Mesendoderm (in vitro differentiated cells): ENCODE data around the gene IQSEC1.

Experiments used
- DNase-seq: peaks from one replicate; pipeline ENCODE4 v3.0.0; 2013
- H2AK5ac ChIP-seq: 2 replicates; pipeline ENCODE4 v1.6.1; 2013; ENCODE audit warnings: low read length, inconsistent platforms
- H2BK120ac ChIP-seq: 2 replicates; pipeline ENCODE4 v1.6.1; 2013; ENCODE audit warnings: low read depth, mild to moderate bottlenecking, low read length, moderate library complexity, mixed read lengths
- H2BK15ac ChIP-seq: replicated peaks from 2 replicates; pipeline ENCODE4 v1.6.1; 2013; ENCODE audit warnings: low read depth, mild to moderate bottlenecking, moderate library complexity
- H2BK5ac ChIP-seq: 2 replicates; pipeline ENCODE4 v1.6.1; 2013; ENCODE audit warnings: low read length, inconsistent platforms
- H3K18ac ChIP-seq: 2 replicates; pipeline ENCODE4 v1.6.1; 2013; ENCODE audit warnings: mild to moderate bottlenecking, low read length, mixed read lengths
- H3K23ac ChIP-seq: one replicate; pipeline ENCODE4 v1.6.1; 2013; ENCODE audit warnings: low read length
- H3K27ac ChIP-seq: 2 replicates; pipeline ENCODE4 v1.5.1; 2013; ENCODE audit warnings: low read depth, mild to moderate bottlenecking, inconsistent platforms, low read length, moderate library complexity
- H3K27me3 ChIP-seq: 2 replicates; pipeline ENCODE4 v1.6.1; 2013; ENCODE audit warnings: low read length, control low read depth, mild to moderate bottlenecking, inconsistent platforms; ENCODE audit not compliant: insufficient read depth, poor library complexity
- H3K36me3 ChIP-seq: 2 replicates; pipeline ENCODE4 v1.6.1; 2013; ENCODE audit warnings: low read length, inconsistent platforms; ENCODE audit not compliant: control insufficient read depth, insufficient read depth
- H3K4ac ChIP-seq: one replicate; pipeline ENCODE4 v1.6.1; 2013; ENCODE audit warnings: low read depth, mild to moderate bottlenecking, low read length, moderate library complexity
- H3K4me1 ChIP-seq: 2 replicates; pipeline ENCODE4 v1.6.1; 2013; ENCODE audit warnings: low read depth, low read length, inconsistent platforms; ENCODE audit not compliant: control insufficient read depth
- H3K4me2 ChIP-seq: 2 replicates; pipeline ENCODE4 v1.6.1; 2013; ENCODE audit warnings: low read length
- H3K4me3 ChIP-seq: 2 replicates; pipeline ENCODE4 v1.5.1; 2013; ENCODE audit warnings: mild to moderate bottlenecking, low read length
- H3K56ac ChIP-seq: one replicate; pipeline ENCODE4 v1.6.1; 2013; ENCODE audit warnings: low read length
- H3K79me1 ChIP-seq: 2 replicates; pipeline ENCODE4 v1.6.1; 2013; ENCODE audit warnings: low read length, inconsistent platforms
- H3K79me2 ChIP-seq: 2 replicates; pipeline ENCODE4 v1.6.1; 2013; ENCODE audit warnings: mild to moderate bottlenecking, low read length; ENCODE audit not compliant: control insufficient read depth, insufficient read depth
- H3K9ac ChIP-seq: 2 replicates; pipeline ENCODE4 v1.6.1; 2013; ENCODE audit warnings: low read length, inconsistent platforms
- H4K5ac ChIP-seq: one replicate; pipeline ENCODE4 v1.6.1; 2013; ENCODE audit warnings: low read length
- H4K8ac ChIP-seq: one replicate; pipeline ENCODE4 v1.6.1; 2013; ENCODE audit warnings: low read depth, mild to moderate bottlenecking, control low read depth, low read length, moderate library complexity
- WGBS: extraction: QIAGEN DNeasy Blood & Tissue Kit; methylation state at CpG from one replicate; pipeline ENCODE4 v1.1.7; 2013; ENCODE audit warnings: low lambda C conversion rate, missing lambda C conversion rate; ENCODE audit not compliant: insufficient coverage; ENCODE audit errors: extremely low coverage; 5-methylcytosine and 5-hydroxymethylcytosine counted together

The IQSEC1 gene

GRCh38 chr3:13091898-13092611 lies 18.8 kb upstream of the IQSEC1 start:
- no peak overlapping the region for H4K5ac ChIP-seq

GRCh38 chr3:13088028-13089006 lies 15.1 kb upstream of the IQSEC1 start:
- Histone ChIP-seq H3K79me2 (no peaks in the 10 kb centered on the region), H2BK120ac (no peak overlapping the region), H3K23ac (no peak overlapping the region), H3K27ac (no peak overlapping the region), H3K18ac (no peak overlapping the region), H2BK5ac (no peak overlapping the region), H2BK15ac (no peak overlapping the region), H3K79me1 (no peaks in the 10 kb centered on the region), H3K27me3 (no peaks in the 10 kb centered on the region), H3K4me2 (no peak overlapping the region), H4K5ac (no peak overlapping the region), H3K36me3 (no peaks in the 10 kb centered on the region), H3K4me1 (no peaks in the 10 kb centered on the region), H2AK5ac (no peak overlapping the region), H3K9ac (no peak overlapping the region), H3K56ac (no peak overlapping the region), H3K4me3 (no peak overlapping the region), H4K8ac (no peak overlapping the region), H3K4ac (no peak overlapping the region)
- WGBS: no CpG with 5 or more reads among the region's 14 CpGs
- no peak for DNase-seq

More at GRCh38 chr3:13091898-13092611, 18.8 kb upstream of the IQSEC1 start:
- WGBS: no CpG with 5 or more reads among the region's 20 CpGs
- Histone ChIP-seq H4K8ac (no peak overlapping the region), H3K27me3 (no peaks in the 10 kb centered on the region), H3K79me2 (no peaks in the 10 kb centered on the region), H3K18ac (no peak overlapping the region), H3K23ac (no peak overlapping the region), H3K9ac (no peak overlapping the region), H3K79me1 (no peaks in the 10 kb centered on the region), H2BK15ac (no peak overlapping the region), H3K4me1 (no peaks in the 10 kb centered on the region), H2AK5ac (no peak overlapping the region), H2BK5ac (no peak overlapping the region), H3K36me3 (no peaks in the 10 kb centered on the region), H2BK120ac (no peak overlapping the region), H3K56ac (peak overlapping the region; percentile 12), H3K4me2 (no peak overlapping the region), H3K4me3 (no peak overlapping the region), H3K27ac (no peak overlapping the region), H3K4ac (no peak overlapping the region)
- peak; percentile 79 for DNase-seq

GRCh38 chr3:13087320-13087990 lies 14.2 kb upstream of the IQSEC1 start:
- Histone ChIP-seq H3K4ac (no peak overlapping the region), H3K79me2 (no peaks in the 10 kb centered on the region), H3K4me1 (no peaks in the 10 kb centered on the region), H3K18ac (no peak overlapping the region), H3K56ac (no peak overlapping the region), H3K4me3 (no peak overlapping the region), H4K5ac (no peak overlapping the region), H3K27me3 (no peaks in the 10 kb centered on the region), H2BK120ac (no peak overlapping the region), H2BK5ac (no peak overlapping the region), H3K4me2 (no peak overlapping the region), H3K23ac (no peak overlapping the region), H2BK15ac (no peak overlapping the region), H3K27ac (no peak overlapping the region), H3K36me3 (no peaks in the 10 kb centered on the region), H3K79me1 (no peaks in the 10 kb centered on the region), H3K9ac (no peak overlapping the region), H4K8ac (no peak overlapping the region), H2AK5ac (no peak overlapping the region)
- DNase-seq: no peak
- WGBS: no CpG with 5 or more reads among the region's 11 CpGs

GRCh38 chr3:13086531-13086981 lies 13.3 kb upstream of the IQSEC1 start:
- no peak overlapping the region for H4K8ac ChIP-seq
- no peak overlapping the region for H3K4ac ChIP-seq
- no peak overlapping the region for H3K18ac ChIP-seq
- H4K5ac ChIP-seq: no peak overlapping the region
- no peaks in the 10 kb centered on the region for H3K36me3 ChIP-seq
- no peaks in the 10 kb centered on the region for H3K79me1 ChIP-seq
- H2BK15ac ChIP-seq: no peak overlapping the region
- no peak overlapping the region for H3K9ac ChIP-seq
- H3K4me3 ChIP-seq: no peak overlapping the region
- no peaks in the 10 kb centered on the region for H3K4me1 ChIP-seq
- no peak for DNase-seq
- no peak overlapping the region for H2BK120ac ChIP-seq
- no peak overlapping the region for H2AK5ac ChIP-seq
- H3K56ac ChIP-seq: no peak overlapping the region
- no peak overlapping the region for H3K23ac ChIP-seq
- no peak overlapping the region for H3K27ac ChIP-seq
- H3K79me2 ChIP-seq: no peaks in the 10 kb centered on the region
- H2BK5ac ChIP-seq: no peak overlapping the region
- no peaks in the 10 kb centered on the region for H3K27me3 ChIP-seq
- no peak overlapping the region for H3K4me2 ChIP-seq
- no CpG with 5 or more reads among the region's 7 CpGs for WGBS

- Histone ChIP-seq H3K79me1 (no peaks in the 10 kb centered on the region), H3K4me3 (no peak overlapping the region), H3K4ac (no peak overlapping the region), H2BK15ac (no peak overlapping the region), H4K5ac (no peak overlapping the region), H2AK5ac (no peak overlapping the region), H2BK5ac (no peak overlapping the region), H2BK120ac (no peak overlapping the region), H3K23ac (no peak overlapping the region), H3K79me2 (no peaks in the 10 kb centered on the region), H3K27me3 (no peaks in the 10 kb centered on the region), H3K18ac (no peak overlapping the region), H3K9ac (no peak overlapping the region), H3K36me3 (no peaks in the 10 kb centered on the region), H4K8ac (no peak overlapping the region), H3K27ac (no peak overlapping the region), H3K4me2 (no peak overlapping the region), H3K56ac (no peak overlapping the region), H3K4me1 (no peaks in the 10 kb centered on the region)
- DNase-seq: no peak
- no CpG with 5 or more reads among the region's 8 CpGs for WGBS
Observed at GRCh38 chr3:13085846-13086179, 12.6 kb upstream of the IQSEC1 start.
